ENCODE measurements around the gene XPO6.

XPO6 gene

GRCh38 chr16:28091656-28092055 lies 120.1 kb downstream of the XPO6 start:
- no peak for DNase-seq (ENCODE audit: low spot score)

GRCh38 chr16:28090646-28091377 lies 121.0 kb downstream of the XPO6 start:
- no peak for DNase-seq (ENCODE audit: low spot score)

- no peak for DNase-seq (ENCODE audit: low spot score)
Observed at GRCh38 chr16:28089992-28090365, 121.8 kb downstream of the XPO6 start.

- DNase-seq (ENCODE audit: low spot score), result no peak
Observed at GRCh38 chr16:28089205-28089991, 122.4 kb downstream of the XPO6 start.

- no peak for DNase-seq (ENCODE audit: low spot score)
Observed at GRCh38 chr16:28087675-28088300, 124.0 kb downstream of the XPO6 start.

- DNase-seq (ENCODE audit: low spot score), result no peak
Observed at GRCh38 chr16:28087140-28087660, 124.6 kb downstream of the XPO6 start.

- no peak for DNase-seq (ENCODE audit: low spot score)
Observed at GRCh38 chr16:28086186-28087139, 125.3 kb downstream of the XPO6 start.

- no peak for DNase-seq (ENCODE audit: low spot score)
Observed at GRCh38 chr16:28085389-28086171, 126.2 kb downstream of the XPO6 start.

- DNase-seq (ENCODE audit: low spot score), result no peak
Observed at GRCh38 chr16:28084209-28084608, 127.6 kb downstream of the XPO6 start.

GRCh38 chr16:28082624-28083023 lies 129.1 kb downstream of the XPO6 start:
- no peak for DNase-seq (ENCODE audit: low spot score)

- no peak for DNase-seq (ENCODE audit: low spot score)
Observed at GRCh38 chr16:28081391-28081968, 130.3 kb downstream of the XPO6 start.

GRCh38 chr16:28078261-28078660 lies 133.5 kb downstream of the XPO6 start:
- DNase-seq (ENCODE audit: low spot score), result no peak

- DNase-seq (ENCODE audit: low spot score), result no peak
Observed at GRCh38 chr16:28073836-28074235, 137.9 kb downstream of the XPO6 start.

- DNase-seq (ENCODE audit: low spot score), result no peak
Observed at GRCh38 chr16:28072087-28072486, 139.7 kb downstream of the XPO6 start.

- no peak for DNase-seq (ENCODE audit: low spot score)
Observed at GRCh38 chr16:28069971-28070794, 141.6 kb downstream of the XPO6 start.

- DNase-seq (ENCODE audit: low spot score), result no peak
Observed at GRCh38 chr16:28068976-28069375, 142.8 kb downstream of the XPO6 start.

- no peak for DNase-seq (ENCODE audit: low spot score)
Observed at GRCh38 chr16:28067604-28068379, 144.0 kb downstream of the XPO6 start.

GRCh38 chr16:28064706-28065249 lies 147.0 kb downstream of the XPO6 start:
- no peak for DNase-seq (ENCODE audit: low spot score)

Data from SK-N-DZ (cell line).